K562 (cell line): ENCODE data around the gene ST6GALNAC3. TPM values are rescaled to one million over a fixed set of nuclear protein-coding genes. Genes with fewer than 3 reads are reported as not detected.

Experiments used
- ATAC-seq: fragments of 200-7000 bp; cut with Tn5 transposase; 3 replicates; pipeline ENCODE4 v1.9.1; 2020; ENCODE audit warnings: moderate library complexity
- BruUV-seq: library from RNA; stranded (reverse); fragments of 400-500 nt; replicated peaks from 2 replicates; lab custom pipeline; 2021; lab: Mats Ljungman, UMichigan
- CTCF ChIA-PET: fragments of 300-600 bp; formaldehyde crosslinking; extraction: SDS; loops from one replicate; lab custom pipeline; 2021; ENCODE audit warnings: low intra/inter-chr PET ratio; lab: Yijun Ruan, JAX
- POLR2A ChIA-PET: fragments of 300-600, 350-650 bp; sonication (Branson Sonifier 250); formaldehyde crosslinking; extraction: SDS; loops from one replicate; lab custom pipeline; 2021; ENCODE audit warnings: antibody characterized with exemption, inconsistent platforms; lab: Yijun Ruan, JAX
- DNase-seq, 4 experiments: peaks; one replicate each; pipeline versions ENCODE4 v3.0.0 to v3.0.0-alpha.2; 2011 to 2018; ENCODE audit warnings: low spot score in 3 of 4, mixed read lengths in 3 of 4; ENCODE audit errors: extremely low read depth in 1 of 4
- FAIRE-seq: peaks from 2 replicates; lab custom pipeline; 2011; peaks lifted over from hg19 to GRCh38; lab: Jason Lieb, UNC
- H2AFZ ChIP-seq: 2 replicates; pipeline ENCODE4 v1.6.0; 2011; ENCODE audit warnings: low read depth, low read length, control low read depth, inconsistent platforms
- H3K27ac ChIP-seq: fragments of 200-600 bp; 3 replicates; pipeline ENCODE4 v1.8.0; 2011; ENCODE audit warnings: low read depth, mild to moderate bottlenecking, control low read depth, inconsistent platforms, low read length, moderate library complexity, mixed read lengths; ENCODE audit errors: extremely low read depth
- H3K27me3 ChIP-seq, 2 experiments: fragments of 300-600 bp in 1 of 2; 2 replicates in 1 of 2; 3 replicates in 1 of 2; pipeline versions ENCODE4 v1.6.0 to v1.8.0; 2011; ENCODE audit warnings: inconsistent platforms in 2 of 2, low read length in 2 of 2, mild to moderate bottlenecking in 1 of 2, mixed read lengths in 1 of 2, moderate library complexity in 1 of 2; ENCODE audit not compliant: control insufficient read depth in 2 of 2, insufficient read depth in 2 of 2
- H3K36me3 ChIP-seq: fragments of 300-600 bp; 3 replicates; pipeline ENCODE4 v1.8.0; 2011; ENCODE audit warnings: mild to moderate bottlenecking, low read length, inconsistent platforms; ENCODE audit not compliant: control insufficient read depth, insufficient read depth
- H3K4me1 ChIP-seq, 2 experiments: fragments of 200-600 bp in 1 of 2; replicated peaks in 1 of 2; 2 replicates in 1 of 2; 3 replicates in 1 of 2; pipeline versions ENCODE4 v1.5.1 to v1.8.0; 2011; ENCODE audit warnings: inconsistent platforms in 2 of 2, low read length in 2 of 2, mild to moderate bottlenecking in 1 of 2, mixed read lengths in 1 of 2, moderate library complexity in 1 of 2; ENCODE audit not compliant: control insufficient read depth in 2 of 2, insufficient read depth in 2 of 2
- H3K4me2 ChIP-seq: 2 replicates; pipeline ENCODE4 v1.6.1; 2011; ENCODE audit warnings: low read length, control low read depth, inconsistent platforms, mixed read lengths; ENCODE audit not compliant: insufficient read depth
- H3K4me3 ChIP-seq: fragments of 200-600 bp; sonication (generic), shearing (Covaris generic); 2 replicates; pipeline ENCODE4 v1.5.1; 2016; ENCODE audit warnings: control low read depth, inconsistent platforms
- H3K79me2 ChIP-seq: fragments of 200-600 bp; 3 replicates; pipeline ENCODE4 v1.8.0; 2011; ENCODE audit warnings: low read length, inconsistent platforms; ENCODE audit not compliant: control insufficient read depth, insufficient read depth
- H3K9ac ChIP-seq, 2 experiments: 2 replicates each; pipeline versions ENCODE4 v1.6.0 to v1.6.1; 2011; ENCODE audit warnings: low read depth in 2 of 2, low read length in 2 of 2, control low read depth in 1 of 2, inconsistent platforms in 1 of 2, mild to moderate bottlenecking in 1 of 2, mixed read lengths in 1 of 2; ENCODE audit not compliant: insufficient read depth in 1 of 2
- H3K9me1 ChIP-seq: one replicate; pipeline ENCODE4 v1.6.0; 2011; ENCODE audit warnings: inconsistent platforms, mild to moderate bottlenecking, low read length, moderate library complexity; ENCODE audit not compliant: control insufficient read depth, insufficient read depth
- H3K9me3 ChIP-seq: replicated peaks from 2 replicates; pipeline ENCODE4 v1.5.1; 2011; ENCODE audit warnings: low read depth, low read length, inconsistent platforms; ENCODE audit not compliant: control insufficient read depth, insufficient read depth
- H4K20me1 ChIP-seq: replicated peaks from 2 replicates; pipeline ENCODE4 v1.6.1; 2011; ENCODE audit warnings: low read length, inconsistent platforms, mixed read lengths; ENCODE audit not compliant: control insufficient read depth, insufficient read depth
- BMI1 ChIP-seq: fragments of 150-350 bp; IDR thresholded peaks from 2 replicates; pipeline ENCODE4 v1.6.1; 2014; ENCODE audit warnings: low read length
- CBX1 ChIP-seq: sonication (generic); IDR thresholded peaks from 2 replicates; pipeline ENCODE4 v1.6.1; 2016; ENCODE audit warnings: antibody characterized with exemption, low read depth, mild to moderate bottlenecking
- MCM3 ChIP-seq: fragments of 450-650 bp; IDR thresholded peaks from 2 replicates; pipeline ENCODE4 v1.6.1; 2016
- RBBP5 ChIP-seq: fragments of 200-600 bp; sonication (generic); IDR thresholded peaks from 2 replicates; pipeline ENCODE4 v1.6.1; 2012; ENCODE audit warnings: borderline replicate concordance, mild to moderate bottlenecking, low read length, control low read depth, inconsistent platforms; ENCODE audit not compliant: insufficient read depth, poor library complexity, severe bottlenecking
- SETDB1 ChIP-seq: IDR thresholded peaks from one replicate; pipeline ENCODE4 v1.6.1; 2012; ENCODE audit warnings: low read length, control low read depth, inconsistent platforms
- SP1 ChIP-seq: sonication (generic); formaldehyde crosslinking; IDR thresholded peaks from 2 replicates; pipeline ENCODE4 v1.8.1; 2022; ENCODE audit warnings: mild to moderate bottlenecking, missing genetic modification reagents
- SRSF3 ChIP-seq: fragments of 200-400 bp; formaldehyde crosslinking; IDR thresholded peaks from 2 replicates; pipeline ENCODE4 v1.6.1; 2016; ENCODE audit warnings: mild to moderate bottlenecking, low read length, moderate library complexity; ENCODE audit not compliant: insufficient read depth
- ZBTB8A ChIP-seq: fragments of 450-650 bp; IDR thresholded peaks from 2 replicates; pipeline ENCODE4 v1.6.1; 2018; ENCODE audit warnings: mild to moderate bottlenecking, moderate library complexity; ENCODE audit not compliant: partially characterized antibody
- ZFP30 ChIP-seq: fragments of 250-450 bp; sonication (Bioruptor Pico); IDR thresholded peaks from 2 replicates; pipeline ENCODE4 v1.8.0; 2022; ENCODE audit warnings: moderate library complexity, mild to moderate bottlenecking, inconsistent platforms, borderline replicate concordance
- ZNF121 ChIP-seq: sonication (generic); formaldehyde crosslinking; conservative IDR thresholded peaks from 2 replicates; pipeline ENCODE4 v1.8.0; 2022; ENCODE audit warnings: missing genetic modification reagents
- ZNF436 ChIP-seq: fragments of 250-450, 450-650 bp; sonication (Bioruptor Pico); formaldehyde crosslinking; IDR thresholded peaks from 2 replicates; pipeline ENCODE4 v1.7.0; 2020; ENCODE audit warnings: mild to moderate bottlenecking
- WGBS: fragments of 100-300 bp; shearing (Covaris generic); methylation state at CpG from one replicate; pipeline ENCODE4 v1.1.6; 2016; ENCODE audit warnings: low coverage, mixed read lengths; ENCODE audit not compliant: insufficient coverage; ENCODE audit errors: missing lambda C conversion rate; 5-methylcytosine and 5-hydroxymethylcytosine counted together
- in situ Hi-C: fragments of 300-500 bp; cut with MboI; formaldehyde crosslinking; loops from 4 replicates; pipeline ENCODE4 v1.15.0; 2018; ENCODE audit warnings: inconsistent platforms, mixed read lengths
- intact Hi-C: fragments of 100-400 bp; cut with micrococcal nuclease; formaldehyde crosslinking; loops from 2 replicates; pipeline ENCODE4 v1.14.2; 2022
- polyA plus RNA-seq, 8 experiments: library from polyadenylated mRNA; depleted of rRNA in 4 of 8; stranded (reverse) in 5 of 8; unstranded in 3 of 8; fragments of >200 nt; fragmentation: Nextera tagmentation in 2 of 8; fragmentation: Illumina TruSeq in 1 of 8; extraction: Ambion mirVana in 2 of 8; extraction: Trizol in 1 of 8; gene quantifications; 2 replicates each; pipeline versions ENCODE4 v1.2.1 to v1.2.3, GENCODE V29; 2011 to 2014; ENCODE audit warnings: inconsistent platforms in 1 of 8, missing spikeins in 1 of 8
- total RNA-seq, 7 experiments: library from RNA; depleted of rRNA in 6 of 7; stranded (reverse); fragments of >200 nt in 6 of 7; fragmentation: Illumina TruSeq in 2 of 7; extraction: Trizol in 2 of 7; gene quantifications; 2 replicates each; pipeline versions ENCODE4 v1.2.1 to v1.2.3, GENCODE V29; 2011 to 2021; ENCODE audit warnings: low replicate concordance in 1 of 7
- TF ChIP-seq, protein P1 (sequence below): fragments of 450-650 bp; IDR thresholded peaks from 2 replicates; pipeline ENCODE4 v1.6.1; 2016; ENCODE audit warnings: antibody characterized with exemption
- TF ChIP-seq, protein P2 (sequence below): sonication (generic); formaldehyde crosslinking; IDR thresholded peaks from 2 replicates; pipeline ENCODE4 v1.8.1; 2022; ENCODE audit warnings: missing genetic modification reagents
- TF ChIP-seq, protein P3 (sequence below): sonication (generic); formaldehyde crosslinking; IDR thresholded peaks from 2 replicates; pipeline ENCODE4 v1.8.1; 2023; ENCODE audit warnings: mild to moderate bottlenecking, missing genetic modification reagents

Gene ST6GALNAC3
- total and polyA plus RNA-seq, 9 of the 15 experiments (the other 6 are each of a cell fraction or from before 2014, with no cell fraction given) = 0.04 to 0.29 (median 0.18) TPM; not detected in 6

DNA sequence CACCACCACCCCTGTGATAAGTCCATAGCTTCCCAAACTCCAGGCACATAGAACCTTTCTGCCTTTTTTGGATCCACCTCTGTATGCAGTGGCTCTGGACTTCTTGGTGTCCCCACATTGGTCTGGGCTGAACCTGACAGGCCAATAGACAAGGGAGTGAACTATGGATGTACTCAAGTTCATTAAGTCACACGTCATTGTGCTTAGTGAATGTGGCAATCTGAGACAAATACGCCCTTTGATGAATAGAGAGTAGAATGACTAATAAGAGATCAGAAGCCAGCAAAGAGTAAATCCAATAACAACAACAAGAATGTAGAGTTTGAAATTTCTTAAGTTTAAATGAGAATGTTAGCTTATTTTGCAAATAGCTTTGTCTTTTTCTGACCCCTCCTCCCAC, 114.8 kb downstream of the ST6GALNAC3 start:
- no peaks in the 10 kb centered on the region for H3K79me2 ChIP-seq
- H3K27ac ChIP-seq = no peak overlapping the region
- FAIRE-seq = no peak
- H3K9me3 ChIP-seq = no peaks in the 10 kb centered on the region
- H3K4me1 ChIP-seq = no peaks in the 10 kb centered on the region
- no peak overlapping the region for H3K9ac ChIP-seq
- no peak for ATAC-seq
- CTCF ChIA-PET = no interaction called here
- POLR2A ChIA-PET = no interaction called here
- intact Hi-C loops = no loop called here
- no peaks in the 10 kb centered on the region for H3K9me1 ChIP-seq
- no peak overlapping the region for H3K4me3 ChIP-seq
- DNase-seq = no peak
- WGBS = 4% methylated on average over 2 of the region's 2 CpGs
- in situ Hi-C loops = no loop called here
- H3K27me3 ChIP-seq = no peaks in the 10 kb centered on the region
- no TSS peak for BruUV-seq
- no peak overlapping the region for H3K4me2 ChIP-seq
- H3K36me3 ChIP-seq = no peaks in the 10 kb centered on the region
- no peaks in the 10 kb centered on the region for H4K20me1 ChIP-seq
- H2AFZ ChIP-seq = no peak overlapping the region
- no peak for TF ChIP-seq ZNF121 (CRISPR knock-in tag)
- no peak for TF ChIP-seq BMI1
- no peak for TF ChIP-seq SRSF3
- no peak for TF ChIP-seq ZBTB8A
- no peak for TF ChIP-seq SETDB1
- TF ChIP-seq, protein P1, sequence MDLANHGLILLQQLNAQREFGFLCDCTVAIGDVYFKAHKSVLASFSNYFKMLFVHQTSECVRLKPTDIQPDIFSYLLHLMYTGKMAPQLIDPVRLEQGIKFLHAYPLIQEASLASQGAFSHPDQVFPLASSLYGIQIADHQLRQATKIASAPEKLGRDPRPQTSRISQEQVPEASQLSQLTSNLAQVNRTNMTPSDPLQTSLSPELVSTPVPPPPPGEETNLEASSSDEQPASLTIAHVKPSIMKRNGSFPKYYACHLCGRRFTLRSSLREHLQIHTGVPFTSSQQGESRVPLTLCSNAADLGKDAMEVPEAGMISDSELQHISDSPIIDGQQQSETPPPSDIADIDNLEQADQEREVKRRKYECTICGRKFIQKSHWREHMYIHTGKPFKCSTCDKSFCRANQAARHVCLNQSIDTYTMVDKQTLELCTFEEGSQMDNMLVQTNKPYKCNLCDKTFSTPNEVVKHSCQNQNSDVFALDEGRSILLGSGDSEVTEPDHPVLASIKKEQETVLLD = no peak
- TF ChIP-seq, protein P2, sequence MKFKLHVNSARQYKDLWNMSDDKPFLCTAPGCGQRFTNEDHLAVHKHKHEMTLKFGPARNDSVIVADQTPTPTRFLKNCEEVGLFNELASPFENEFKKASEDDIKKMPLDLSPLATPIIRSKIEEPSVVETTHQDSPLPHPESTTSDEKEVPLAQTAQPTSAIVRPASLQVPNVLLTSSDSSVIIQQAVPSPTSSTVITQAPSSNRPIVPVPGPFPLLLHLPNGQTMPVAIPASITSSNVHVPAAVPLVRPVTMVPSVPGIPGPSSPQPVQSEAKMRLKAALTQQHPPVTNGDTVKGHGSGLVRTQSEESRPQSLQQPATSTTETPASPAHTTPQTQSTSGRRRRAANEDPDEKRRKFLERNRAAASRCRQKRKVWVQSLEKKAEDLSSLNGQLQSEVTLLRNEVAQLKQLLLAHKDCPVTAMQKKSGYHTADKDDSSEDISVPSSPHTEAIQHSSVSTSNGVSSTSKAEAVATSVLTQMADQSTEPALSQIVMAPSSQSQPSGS (CRISPR knock-in tag) = no peak
- no peak for TF ChIP-seq ZNF436 (CRISPR knock-in tag)
- TF ChIP-seq MCM3 = no peak
- no peak for TF ChIP-seq ZFP30
- no peak for TF ChIP-seq SP1
- TF ChIP-seq, protein P3, sequence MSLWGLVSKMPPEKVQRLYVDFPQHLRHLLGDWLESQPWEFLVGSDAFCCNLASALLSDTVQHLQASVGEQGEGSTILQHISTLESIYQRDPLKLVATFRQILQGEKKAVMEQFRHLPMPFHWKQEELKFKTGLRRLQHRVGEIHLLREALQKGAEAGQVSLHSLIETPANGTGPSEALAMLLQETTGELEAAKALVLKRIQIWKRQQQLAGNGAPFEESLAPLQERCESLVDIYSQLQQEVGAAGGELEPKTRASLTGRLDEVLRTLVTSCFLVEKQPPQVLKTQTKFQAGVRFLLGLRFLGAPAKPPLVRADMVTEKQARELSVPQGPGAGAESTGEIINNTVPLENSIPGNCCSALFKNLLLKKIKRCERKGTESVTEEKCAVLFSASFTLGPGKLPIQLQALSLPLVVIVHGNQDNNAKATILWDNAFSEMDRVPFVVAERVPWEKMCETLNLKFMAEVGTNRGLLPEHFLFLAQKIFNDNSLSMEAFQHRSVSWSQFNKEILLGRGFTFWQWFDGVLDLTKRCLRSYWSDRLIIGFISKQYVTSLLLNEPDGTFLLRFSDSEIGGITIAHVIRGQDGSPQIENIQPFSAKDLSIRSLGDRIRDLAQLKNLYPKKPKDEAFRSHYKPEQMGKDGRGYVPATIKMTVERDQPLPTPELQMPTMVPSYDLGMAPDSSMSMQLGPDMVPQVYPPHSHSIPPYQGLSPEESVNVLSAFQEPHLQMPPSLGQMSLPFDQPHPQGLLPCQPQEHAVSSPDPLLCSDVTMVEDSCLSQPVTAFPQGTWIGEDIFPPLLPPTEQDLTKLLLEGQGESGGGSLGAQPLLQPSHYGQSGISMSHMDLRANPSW = no peak
- no peak for TF ChIP-seq CBX1
- TF ChIP-seq RBBP5 = no peak
